DMS153 treated with DMSO at 0.1 percent for 48 hours (cell line): Measurements from ENCODE around the gene NAMPT.
"Not testable (repeated sequence)": the region's sequence is repeated elsewhere in the genome, so short reads cannot be mapped to it uniquely, and the experiment has no call there.

Experiments
- DNase-seq: peaks from one replicate; lab custom pipeline; 2025; ENCODE audit not compliant: unreplicated experiment; lab: John Stamatoyannopoulos, UW

NAMPT gene

GRCh38 chr7:106284714-106285050 lies at the start of gene NAMPT:
Gene NAMPT, minus strand, starts transcription at chr7:106284983. Its CDS starts 99 bp downstream, at chr7:106284884.
- DNase-seq = no peak

- no peak for DNase-seq
Measured at GRCh38 chr7:106332201-106332600, 47.4 kb upstream of the NAMPT start.

GRCh38 chr7:106331441-106332175 lies 46.8 kb upstream of the NAMPT start:
- DNase-seq = no peak

- no peak for DNase-seq
Measured at GRCh38 chr7:106329971-106330733, 45.4 kb upstream of the NAMPT start.

GRCh38 chr7:106329408-106329807 lies 44.6 kb upstream of the NAMPT start:
- no peak for DNase-seq

GRCh38 chr7:106327538-106328481 lies 43.0 kb upstream of the NAMPT start:
- DNase-seq = no peak

GRCh38 chr7:106326594-106327537 lies 42.1 kb upstream of the NAMPT start:
- no peak for DNase-seq

- not testable (repeated sequence) for DNase-seq
Measured at GRCh38 chr7:106324509-106324908, 39.7 kb upstream of the NAMPT start.

GRCh38 chr7:106320254-106320770 lies 35.5 kb upstream of the NAMPT start:
- DNase-seq = not testable (repeated sequence)

- DNase-seq = no peak
Measured at GRCh38 chr7:106318482-106318881, 33.7 kb upstream of the NAMPT start.

GRCh38 chr7:106317971-106318370 lies 33.2 kb upstream of the NAMPT start:
- DNase-seq = no peak

- no peak for DNase-seq
Measured at GRCh38 chr7:106316947-106317346, 32.2 kb upstream of the NAMPT start.

- DNase-seq = no peak
Measured at GRCh38 chr7:106314875-106315274, 30.1 kb upstream of the NAMPT start.

GRCh38 chr7:106313966-106314365 lies 29.2 kb upstream of the NAMPT start:
- no peak for DNase-seq

- DNase-seq = no peak
Measured at GRCh38 chr7:106313456-106313901, 28.7 kb upstream of the NAMPT start.

- no peak for DNase-seq
Measured at GRCh38 chr7:106312906-106313305, 28.1 kb upstream of the NAMPT start.

- no peak for DNase-seq
Measured at GRCh38 chr7:106312099-106312871, 27.5 kb upstream of the NAMPT start.

- no peak for DNase-seq
Measured at GRCh38 chr7:106309362-106309761, 24.6 kb upstream of the NAMPT start.

- DNase-seq = no peak
Measured at GRCh38 chr7:106306256-106306655, 21.5 kb upstream of the NAMPT start.
